SK-N-SH (cell line): ENCODE measurements around the gene CFAP58. TPM values are rescaled to one million over a fixed set of nuclear protein-coding genes. Genes with fewer than 3 reads are reported as not detected.

ENCODE experiments used
- CTCF ChIA-PET: fragments of 300-600, 350-600 bp; formaldehyde crosslinking; extraction: SDS; loops from one replicate; lab custom pipeline; 2021; lab: Yijun Ruan, JAX
- POLR2A ChIA-PET: fragments of 350-600 bp; sonication (Branson Sonifier 250); formaldehyde crosslinking; extraction: SDS; loops from one replicate; lab custom pipeline; 2020; ENCODE audit warnings: antibody characterized with exemption, inconsistent platforms; lab: Yijun Ruan, JAX
- DNase-seq: peaks from one replicate; pipeline ENCODE4 v3.0.0; 2012
- H2AFZ ChIP-seq: fragments of 200-600 bp; sonication (generic); 2 replicates; pipeline ENCODE4 v1.8.1; 2016; ENCODE audit warnings: antibody characterized with exemption, mild to moderate bottlenecking, low read depth
- H3F3A ChIP-seq: fragments of 200-600 bp; sonication (generic); replicated peaks from 2 replicates; pipeline ENCODE3; 2016; ENCODE audit warnings: antibody characterized with exemption, mild to moderate bottlenecking; ENCODE audit not compliant: insufficient read depth
- H3K27ac ChIP-seq, 2 experiments: fragments of 200-500 bp in 1 of 2; fragments of 200-600 bp in 1 of 2; sonication (Bioruptor generic) in 1 of 2; sonication (generic), shearing (Covaris generic) in 1 of 2; 2 replicates each; pipeline versions ENCODE4 v1.5.1 to v1.6.1; 2014 to 2016; ENCODE audit warnings: low read depth in 2 of 2, inconsistent platforms in 1 of 2, low read length in 1 of 2, mild to moderate bottlenecking in 1 of 2, mixed read lengths in 1 of 2
- H3K27me3 ChIP-seq: fragments of 200-600 bp; sonication (generic), shearing (Covaris generic); 2 replicates; pipeline ENCODE4 v1.6.1; 2016; ENCODE audit warnings: mixed run types; ENCODE audit not compliant: insufficient read depth
- H3K36me3 ChIP-seq, 2 experiments: fragments of 200-500 bp in 1 of 2; fragments of 200-600 bp in 1 of 2; sonication (Bioruptor generic) in 1 of 2; sonication (generic) in 1 of 2; replicated peaks in 1 of 2; 2 replicates each; pipeline versions ENCODE3 to v1.5.1; 2014 to 2016; ENCODE audit warnings: low read length in 1 of 2, mild to moderate bottlenecking in 1 of 2; ENCODE audit not compliant: insufficient read depth in 2 of 2, control insufficient read depth in 1 of 2
- H3K4me1 ChIP-seq, 2 experiments: fragments of 200-500 bp in 1 of 2; fragments of 200-600 bp in 1 of 2; sonication (Bioruptor generic) in 1 of 2; sonication (generic), shearing (Covaris generic) in 1 of 2; 2 replicates each; pipeline versions ENCODE4 v1.5.1 to v1.6.1; 2014 to 2016; ENCODE audit warnings: low read depth in 1 of 2, low read length in 1 of 2, mixed run types in 1 of 2; ENCODE audit not compliant: insufficient read depth in 2 of 2, control insufficient read depth in 1 of 2
- H3K4me2 ChIP-seq: fragments of 200-600 bp; sonication (generic), shearing (Covaris generic); 2 replicates; pipeline ENCODE4 v1.6.1; 2017; ENCODE audit warnings: mixed run types
- H3K4me3 ChIP-seq, 2 experiments: fragments of 200-500 bp in 1 of 2; fragments of 200-600 bp in 1 of 2; sonication (Bioruptor generic) in 1 of 2; sonication (generic), shearing (Covaris generic) in 1 of 2; 2 replicates each; pipeline versions ENCODE4 v1.5.1 to v1.8.1; 2014 to 2016; ENCODE audit warnings: low read depth in 2 of 2, inconsistent platforms in 1 of 2, low read length in 1 of 2, mild to moderate bottlenecking in 1 of 2, mixed read lengths in 1 of 2, moderate library complexity in 1 of 2
- H3K79me2 ChIP-seq: fragments of 200-600 bp; sonication (generic); 2 replicates; pipeline ENCODE4 v1.8.1; 2017; ENCODE audit warnings: mild to moderate bottlenecking; ENCODE audit not compliant: insufficient read depth
- H3K9ac ChIP-seq: fragments of 200-600 bp; sonication (generic); 2 replicates; pipeline ENCODE4 v1.6.1; 2017; ENCODE audit warnings: mixed run types
- H3K9me2 ChIP-seq: fragments of 200-600 bp; sonication (generic); 2 replicates; pipeline ENCODE4 v1.6.1; 2017; ENCODE audit warnings: mixed run types
- H3K9me3 ChIP-seq: fragments of 200-600 bp; sonication (generic); 2 replicates; pipeline ENCODE4 v1.6.1; 2017; ENCODE audit warnings: mixed run types, mild to moderate bottlenecking, moderate library complexity
- H4K20me1 ChIP-seq: fragments of 200-600 bp; sonication (generic); 2 replicates; pipeline ENCODE4 v1.6.1; 2017; ENCODE audit warnings: mild to moderate bottlenecking, mixed run types; ENCODE audit not compliant: insufficient read depth
- EZH2phosphoT487 ChIP-seq: fragments of 200-600 bp; sonication (generic); IDR thresholded peaks from 2 replicates; pipeline ENCODE4 v1.6.1; 2017; ENCODE audit warnings: low read depth, mixed run types, mild to moderate bottlenecking, antibody characterized with exemption, moderate library complexity, borderline replicate concordance
- GABPA ChIP-seq: IDR thresholded peaks from 2 replicates; pipeline ENCODE4 v1.4.0; 2012; ENCODE audit warnings: low read depth, mild to moderate bottlenecking
- GATA2 ChIP-seq: sonication (generic); formaldehyde crosslinking; IDR thresholded peaks from 2 replicates; pipeline ENCODE4 v1.5.0; 2020; ENCODE audit warnings: mild to moderate bottlenecking, missing genetic modification reagents
- JUND ChIP-seq: IDR thresholded peaks from 2 replicates; pipeline ENCODE4 v1.4.0; 2012
- NFIC ChIP-seq: IDR thresholded peaks from 2 replicates; pipeline ENCODE4 v1.4.0; 2012; ENCODE audit warnings: borderline replicate concordance
- PBX3 ChIP-seq: IDR thresholded peaks from 2 replicates; pipeline ENCODE4; 2012
- POLR2AphosphoS5 ChIP-seq: IDR thresholded peaks from 2 replicates; pipeline ENCODE4 v1.6.1; 2012; ENCODE audit warnings: low read depth, low read length
- RCOR1 ChIP-seq: fragments of 150-350 bp; IDR thresholded peaks from 2 replicates; pipeline ENCODE4 v1.6.1; 2017; ENCODE audit warnings: antibody characterized with exemption, low read length
- RFX5 ChIP-seq: IDR thresholded peaks from 2 replicates; pipeline ENCODE4 v1.6.1; 2012; ENCODE audit warnings: mild to moderate bottlenecking, improper control_type of control experiment, low read length
- ZBTB33 ChIP-seq: IDR thresholded peaks from 2 replicates; pipeline ENCODE4 v1.4.0; 2012; ENCODE audit warnings: low read depth, borderline replicate concordance
- WGBS: methylation state at CpG from one replicate; pipeline ENCODE4 v1.1.6; 2017; ENCODE audit warnings: low lambda C conversion rate; 5-methylcytosine and 5-hydroxymethylcytosine counted together
- polyA plus RNA-seq, 3 experiments: library from polyadenylated mRNA; depleted of rRNA; stranded (reverse); fragments of >200 nt; gene quantifications; 2 replicates each; pipeline ENCODE4 v1.2.3, GENCODE V29; 2012

CFAP58 gene
- polyA plus RNA-seq, 1 of the 3 experiments (the other 2 are of a cell fraction) = 0.38 TPM

- no peaks in the 10 kb centered on the region for H3K36me3 ChIP-seq
- H4K20me1 ChIP-seq = no peaks in the 10 kb centered on the region
- no peaks in the 10 kb centered on the region for H3K79me2 ChIP-seq
- H2AFZ ChIP-seq = no peak overlapping the region
- no peaks in the 10 kb centered on the region for H3K4me1 ChIP-seq
- ChIA-PET POLR2A (no interaction called here), CTCF (interaction anchor here (1.1 to 1.2 kb wide), 2 partner anchors 30 to 85 kb away, joined by 3 read pairs; no protein-coding TSS in a partner anchor)
- no peak overlapping the region for H3K4me3 ChIP-seq
- DNase-seq = no peak
- no peaks in the 10 kb centered on the region for H3K9me2 ChIP-seq
- H3K27ac ChIP-seq = no peak overlapping the region
- H3K9ac ChIP-seq = no peak overlapping the region
- no peaks in the 10 kb centered on the region for H3F3A ChIP-seq
- H3K9me3 ChIP-seq = no peaks in the 10 kb centered on the region
- 44% methylated on average over 4 of the region's 4 CpGs for WGBS
- H3K27me3 ChIP-seq = no peaks in the 10 kb centered on the region; the same call in 1 of the 2 replicates
- TF ChIP-seq POLR2AphosphoS5 (no peak), EZH2phosphoT487 (no peak), RCOR1 (no peak), GABPA (no peak), ZBTB33 (no peak), GATA2 (no peak)
- H3K4me2 ChIP-seq = no peak overlapping the region
These were observed 23.2 kb downstream of the CFAP58 start for GRCh38 chr10:104376784-104377300.

GRCh38 chr10:104380336-104380735, 26.7 kb downstream of the CFAP58 start:
- CTCF ChIA-PET = interaction anchor here (1.4 to 3.8 kb wide), 5 partner anchors 12 to 200 kb away, joined by 3 to 19 read pairs (median 8); partner anchors contain the start of gene CFAP58
- H3K4me2 ChIP-seq = no peak overlapping the region
- POLR2A ChIA-PET = no interaction called here
- no peaks in the 10 kb centered on the region for H3K9me2 ChIP-seq
- H3K36me3 ChIP-seq = no peaks in the 10 kb centered on the region
- H3K4me3 ChIP-seq = no peak overlapping the region
- H3K27me3 ChIP-seq = no peaks in the 10 kb centered on the region; the same call in 1 of the 2 replicates
- H3K9me3 ChIP-seq = no peaks in the 10 kb centered on the region
- no peak overlapping the region for H3K27ac ChIP-seq
- 52% methylated on average over 4 of the region's 4 CpGs for WGBS
- H2AFZ ChIP-seq = no peak overlapping the region
- H3K79me2 ChIP-seq = no peaks in the 10 kb centered on the region
- no peaks in the 10 kb centered on the region for H3K4me1 ChIP-seq
- no peak overlapping the region for H3K9ac ChIP-seq
- DNase-seq = no peak
- no peaks in the 10 kb centered on the region for H4K20me1 ChIP-seq
- TF ChIP-seq NFIC (no peak), RFX5 (no peak), JUND (no peak), PBX3 (no peak)
- TF ChIP-seq, all 33 proteins: peak for 0
- H3F3A ChIP-seq = no peaks in the 10 kb centered on the region
